Astrocyte of the cerebellum (primary cell): ENCODE measurements around the gene PC.
A peak's percentile ranks its signal among the peaks of the same experiment; 100 is the strongest.

Source experiments
- DNase-seq: peaks from one replicate; pipeline ENCODE4 v3.0.0-alpha.2; 2011; ENCODE audit warnings: low read depth
- H3K4me3 ChIP-seq: 2 replicates; pipeline ENCODE4 v1.5.1; 2011; ENCODE audit warnings: mild to moderate bottlenecking, low read depth, low read length, moderate library complexity
- in situ Hi-C: cut with HindIII; loops from 2 replicates; pipeline ENCODE4 v1.10.0; 2017; ENCODE audit warnings: low sequenced_read_pairs
- TF ChIP-seq, protein P1 (sequence below): IDR thresholded peaks from 2 replicates; pipeline ENCODE4 v1.5.1; 2012; ENCODE audit warnings: low read length, low read depth, moderate library complexity, mild to moderate bottlenecking; ENCODE audit errors: missing control alignments

The PC gene

DNA sequence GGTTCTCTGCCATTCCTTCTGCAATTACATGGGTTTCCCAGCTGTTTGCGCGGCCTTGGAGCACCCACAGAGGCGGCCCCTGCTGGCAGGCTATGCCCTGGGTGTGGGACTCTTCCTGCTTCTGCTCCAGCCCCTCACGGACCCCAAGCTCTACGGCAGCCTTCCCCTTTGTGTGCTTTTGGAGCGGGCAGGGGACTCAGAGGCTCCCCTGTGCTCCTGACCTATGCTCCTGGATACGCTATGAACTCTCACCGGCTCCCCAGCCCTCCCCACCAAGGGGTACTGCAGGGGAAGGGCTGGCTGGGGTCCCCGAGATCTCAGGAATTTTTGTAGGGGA, 112.3 kb downstream of the PC start:
- TF ChIP-seq, protein P1, sequence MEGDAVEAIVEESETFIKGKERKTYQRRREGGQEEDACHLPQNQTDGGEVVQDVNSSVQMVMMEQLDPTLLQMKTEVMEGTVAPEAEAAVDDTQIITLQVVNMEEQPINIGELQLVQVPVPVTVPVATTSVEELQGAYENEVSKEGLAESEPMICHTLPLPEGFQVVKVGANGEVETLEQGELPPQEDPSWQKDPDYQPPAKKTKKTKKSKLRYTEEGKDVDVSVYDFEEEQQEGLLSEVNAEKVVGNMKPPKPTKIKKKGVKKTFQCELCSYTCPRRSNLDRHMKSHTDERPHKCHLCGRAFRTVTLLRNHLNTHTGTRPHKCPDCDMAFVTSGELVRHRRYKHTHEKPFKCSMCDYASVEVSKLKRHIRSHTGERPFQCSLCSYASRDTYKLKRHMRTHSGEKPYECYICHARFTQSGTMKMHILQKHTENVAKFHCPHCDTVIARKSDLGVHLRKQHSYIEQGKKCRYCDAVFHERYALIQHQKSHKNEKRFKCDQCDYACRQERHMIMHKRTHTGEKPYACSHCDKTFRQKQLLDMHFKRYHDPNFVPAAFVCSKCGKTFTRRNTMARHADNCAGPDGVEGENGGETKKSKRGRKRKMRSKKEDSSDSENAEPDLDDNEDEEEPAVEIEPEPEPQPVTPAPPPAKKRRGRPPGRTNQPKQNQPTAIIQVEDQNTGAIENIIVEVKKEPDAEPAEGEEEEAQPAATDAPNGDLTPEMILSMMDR = no peak
- no peak overlapping the region for H3K4me3 ChIP-seq
- in situ Hi-C loops = no loop called here
- no peak for DNase-seq

DNA sequence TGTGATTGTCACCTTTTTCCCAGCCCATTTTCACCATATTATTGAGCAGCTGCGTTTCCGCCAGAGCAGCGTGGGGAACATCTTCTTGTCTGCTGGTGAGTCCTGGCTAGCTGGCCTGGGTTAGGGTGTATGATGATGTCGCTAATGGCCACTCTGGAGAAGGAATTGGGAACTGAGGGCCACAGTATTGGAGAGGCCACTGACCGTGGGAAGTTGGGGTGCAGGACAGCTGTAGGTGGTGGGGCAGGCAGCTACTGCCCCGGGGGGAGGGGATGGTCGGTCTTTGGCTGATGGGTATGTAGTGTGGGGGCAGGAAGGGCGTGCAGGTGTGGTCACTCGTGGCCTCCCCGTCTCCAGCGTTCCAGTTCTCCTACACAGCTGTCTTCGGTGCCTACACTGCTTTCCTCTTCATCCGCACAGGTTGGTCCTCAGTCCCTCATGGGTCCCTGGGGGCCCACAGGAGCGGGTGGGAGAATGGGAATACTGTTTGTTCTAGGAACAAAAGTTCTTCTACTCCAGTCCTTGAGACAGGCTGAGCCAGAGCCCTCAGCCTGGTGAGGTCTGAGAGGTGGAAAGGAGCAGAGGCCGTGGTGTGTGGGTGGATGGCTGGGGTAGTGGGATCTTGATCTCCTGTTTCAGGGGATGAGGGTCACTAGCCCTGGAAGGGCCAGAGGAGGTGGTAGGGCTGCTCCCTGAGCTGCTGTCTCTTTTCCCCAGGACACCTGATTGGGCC, 112.9 kb downstream of the PC start:
- TF ChIP-seq, protein P1 = no peak
- DNase-seq = no peak
- in situ Hi-C loops = no loop called here
- no peak overlapping the region for H3K4me3 ChIP-seq

DNA sequence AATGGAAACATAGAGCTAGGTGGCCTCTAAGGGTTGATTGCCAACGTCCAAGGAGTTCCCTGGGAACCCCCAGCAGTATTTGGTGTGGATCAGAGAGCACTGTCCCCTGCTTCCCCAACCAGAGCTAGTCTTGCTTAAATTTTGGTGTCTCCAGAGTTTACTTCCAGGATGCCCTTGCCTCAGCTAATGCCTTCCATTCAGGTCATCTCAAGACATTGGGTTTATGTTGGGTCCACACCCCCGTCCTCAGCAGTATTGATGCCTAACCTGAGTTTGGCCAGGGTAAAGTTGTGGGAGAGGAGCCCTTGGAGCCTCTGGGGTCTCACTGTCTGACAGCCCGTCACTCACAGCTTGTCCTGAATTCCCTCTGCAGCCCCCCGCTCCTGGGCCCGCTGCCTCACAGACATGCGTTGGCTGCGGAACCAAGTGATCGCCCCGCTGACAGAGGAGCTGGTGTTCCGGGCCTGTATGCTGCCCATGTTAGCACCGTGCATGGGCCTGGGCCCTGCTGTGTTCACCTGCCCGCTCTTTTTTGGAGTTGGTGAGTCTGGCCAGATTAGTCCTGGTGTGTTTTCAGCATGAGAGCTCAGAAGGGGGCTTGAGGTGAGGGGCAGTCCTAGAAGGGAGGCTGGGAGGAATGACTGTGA, 113.6 kb downstream of the PC start:
- in situ Hi-C loops = no loop called here
- TF ChIP-seq, protein P1 = no peak
- peak overlapping the region; percentile 98 for H3K4me3 ChIP-seq
- no peak for DNase-seq

DNA sequence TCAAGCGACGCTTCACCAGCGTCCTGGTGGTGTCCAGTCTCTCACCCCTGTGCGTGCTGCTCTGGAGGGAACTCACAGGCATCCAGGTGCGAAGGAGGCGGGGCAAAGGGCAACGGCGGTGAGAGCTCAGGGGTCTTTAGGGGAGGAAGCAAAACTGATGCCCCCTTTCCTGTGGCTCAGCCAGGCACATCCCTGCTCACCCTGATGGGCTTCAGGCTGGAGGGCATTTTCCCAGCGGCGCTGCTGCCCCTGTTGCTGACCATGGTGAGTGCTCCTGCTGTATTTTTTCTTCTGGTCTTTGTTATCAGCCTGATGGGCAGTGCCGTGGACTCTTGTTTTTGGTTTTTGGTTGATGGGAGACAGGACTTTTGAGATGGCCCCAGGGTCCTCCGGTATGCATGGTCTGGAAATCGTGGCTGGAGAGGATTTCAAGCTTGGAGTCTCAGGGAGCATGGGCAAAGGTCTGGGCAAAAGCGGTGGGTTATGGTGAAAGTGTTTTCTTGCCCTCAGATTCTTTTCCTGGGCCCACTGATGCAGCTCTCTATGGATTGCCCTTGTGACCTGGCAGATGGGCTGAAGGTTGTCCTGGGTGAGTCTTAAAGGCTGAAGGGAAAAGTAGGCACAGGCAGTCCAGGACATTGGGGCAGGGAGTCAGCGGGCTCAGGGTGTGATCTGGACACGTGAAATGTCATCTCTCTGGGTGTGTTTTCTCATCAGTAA, 114.2 kb downstream of the PC start:
- in situ Hi-C loops = no loop called here
- no peak for DNase-seq
- peak overlapping the region; percentile 98 for H3K4me3 ChIP-seq
- TF ChIP-seq, protein P1 = no peak

DNA sequence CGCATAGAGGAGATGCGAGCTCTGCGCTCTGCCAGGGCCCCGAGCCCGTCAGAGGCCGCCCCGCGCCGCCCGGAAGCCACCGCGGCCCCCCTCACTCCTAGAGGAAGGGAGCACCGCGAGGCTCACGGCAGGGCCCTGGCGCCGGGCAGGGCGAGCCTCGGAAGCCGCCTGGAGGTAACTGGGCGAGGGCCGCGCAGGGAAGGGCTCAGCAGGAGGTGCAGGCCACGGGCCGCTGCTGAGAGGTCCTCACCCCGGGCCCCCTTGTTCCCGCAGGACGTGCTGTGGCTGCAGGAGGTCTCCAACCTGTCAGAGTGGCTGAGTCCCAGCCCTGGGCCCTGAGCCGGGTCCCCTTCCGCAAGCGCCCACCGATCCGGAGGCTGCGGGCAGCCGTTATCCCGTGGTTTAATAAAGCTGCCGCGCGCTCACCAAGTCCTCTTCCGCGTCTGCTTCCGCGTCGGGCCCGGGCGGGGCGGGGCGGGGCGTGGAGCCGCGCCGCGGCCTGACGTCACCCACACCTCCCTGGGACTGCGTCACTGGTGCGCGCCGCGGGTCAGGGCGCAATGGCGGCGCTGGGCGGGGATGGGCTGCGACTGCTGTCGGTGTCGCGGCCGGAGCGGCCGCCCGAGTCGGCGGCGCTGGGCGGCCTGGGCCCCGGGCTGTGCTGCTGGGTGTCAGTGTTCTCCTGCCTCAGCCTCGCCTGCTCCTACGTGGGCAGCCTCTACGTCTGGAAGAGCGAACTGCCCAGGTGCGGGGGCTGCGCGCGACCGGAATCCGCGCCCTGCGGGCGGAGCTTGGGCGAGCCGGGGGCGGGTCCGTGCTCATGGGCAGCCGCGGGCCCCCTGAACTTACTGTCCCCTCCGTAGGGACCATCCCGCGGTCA, 115.0 kb downstream of the PC start, which contains the start of gene RCE1:
Gene RCE1 (plus strand): TSS at position 546 of the 880 bp plus-strand sequence. CDS start 15 bp downstream, at position 561.
- TF ChIP-seq, protein P1 = no peak
- peak within 1 kb of the TSS; percentile 98 for H3K4me3 ChIP-seq
- in situ Hi-C loops = no loop called here
- peak; percentile 66 for DNase-seq

DNA sequence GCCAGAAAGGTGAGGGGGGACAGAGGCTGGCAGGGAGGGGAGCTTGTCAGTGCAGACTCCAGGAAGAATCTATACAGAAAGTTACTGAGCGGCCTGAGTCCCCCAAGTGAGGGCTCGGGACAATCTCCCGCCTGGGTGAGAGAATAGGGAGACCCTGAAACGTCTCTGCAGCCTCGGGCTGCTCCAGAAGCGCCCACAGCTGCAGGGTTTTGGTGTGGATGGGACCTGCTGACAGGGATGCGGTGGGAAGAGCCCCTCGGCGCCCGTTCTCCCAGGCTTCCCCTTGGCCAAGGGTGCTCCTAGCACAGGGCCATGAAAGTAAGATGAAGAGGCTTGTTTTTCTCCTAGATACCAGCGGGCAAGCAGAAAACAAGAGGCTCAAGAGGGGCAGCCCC, 115.7 kb downstream of the PC start:
- TF ChIP-seq, protein P1 = no peak
- H3K4me3 ChIP-seq = peak overlapping the region; percentile 98
- in situ Hi-C loops = no loop called here
- no peak for DNase-seq
